ENCODE results near the gene LRRC18. TPM values are rescaled to one million over a fixed set of nuclear protein-coding genes. Genes with fewer than 3 reads are reported as not detected.

Gene LRRC18
- total and polyA plus RNA-seq, 10 of the 15 experiments (the other 5 are each of a cell fraction or from before 2014, with no cell fraction given) = 0.16 to 0.47 (median 0.24) TPM; not detected in 6

DNA sequence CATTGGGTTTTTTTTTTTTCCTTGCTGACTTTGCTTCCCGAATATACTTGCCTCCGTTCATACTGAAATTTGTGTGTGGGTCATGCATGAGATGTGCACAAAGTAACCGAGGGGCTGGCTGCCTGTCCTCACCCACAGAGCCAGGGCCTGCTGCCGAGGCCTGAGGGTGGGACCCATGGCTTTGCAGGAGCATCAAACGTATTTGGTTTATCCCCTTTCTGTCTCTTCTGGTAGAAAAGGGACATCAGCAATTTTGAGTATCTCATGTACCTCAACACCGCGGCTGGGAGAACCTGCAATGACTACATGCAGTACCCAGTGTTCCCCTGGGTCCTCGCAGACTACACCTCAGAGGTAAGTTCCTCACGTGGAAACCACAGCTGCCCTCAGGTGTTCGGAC is 3.5 kb upstream of the LRRC18 start:
- peaks cover 17 to 20% of the 10 kb centered on the region in 2 experiments for H3K36me3 ChIP-seq (ENCODE audit: control insufficient read depth in 2 of 2, insufficient read depth in 2 of 2, low read length in 1 of 2)
- in situ Hi-C loops (cut with MboI) (no loop called here), intact Hi-C loops (cut with micrococcal nuclease; ENCODE audit: unreplicated experiment) (no loop called here)
- H3K27ac ChIP-seq (ENCODE audit: control insufficient read depth, insufficient read depth) = no peak overlapping the region
- TF ChIP-seq ZNF217 (IDR thresholded peaks at IDR 0.05) (no peak), BCL11A (IDR thresholded peaks at IDR 0.05; ENCODE audit: low read depth, low read length) (no peak), CREB1 (IDR thresholded peaks at IDR 0.05; ENCODE audit: low read depth) (no peak), JUND (IDR thresholded peaks at IDR 0.05; ENCODE audit: low read depth, low read length) (no peak), SMC3 (IDR thresholded peaks at IDR 0.05; ENCODE audit: borderline replicate concordance, low read length) (no peak), TARDBP (IDR thresholded peaks at IDR 0.05; ENCODE audit: borderline replicate concordance) (no peak)
- TF ChIP-seq, protein P1, sequence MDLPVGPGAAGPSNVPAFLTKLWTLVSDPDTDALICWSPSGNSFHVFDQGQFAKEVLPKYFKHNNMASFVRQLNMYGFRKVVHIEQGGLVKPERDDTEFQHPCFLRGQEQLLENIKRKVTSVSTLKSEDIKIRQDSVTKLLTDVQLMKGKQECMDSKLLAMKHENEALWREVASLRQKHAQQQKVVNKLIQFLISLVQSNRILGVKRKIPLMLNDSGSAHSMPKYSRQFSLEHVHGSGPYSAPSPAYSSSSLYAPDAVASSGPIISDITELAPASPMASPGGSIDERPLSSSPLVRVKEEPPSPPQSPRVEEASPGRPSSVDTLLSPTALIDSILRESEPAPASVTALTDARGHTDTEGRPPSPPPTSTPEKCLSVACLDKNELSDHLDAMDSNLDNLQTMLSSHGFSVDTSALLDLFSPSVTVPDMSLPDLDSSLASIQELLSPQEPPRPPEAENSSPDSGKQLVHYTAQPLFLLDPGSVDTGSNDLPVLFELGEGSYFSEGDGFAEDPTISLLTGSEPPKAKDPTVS (IDR thresholded peaks at IDR 0.05; ENCODE audit: low read depth, low read length) = no peak
- POLR2A ChIA-PET = no interaction called here
- H2AFZ ChIP-seq (ENCODE audit: control insufficient read depth, low read depth, low read length) = no peak overlapping the region
- H4K20me1 ChIP-seq (ENCODE audit: control insufficient read depth, insufficient read depth) = no peaks in the 10 kb centered on the region
- no peaks in the 10 kb centered on the region for H3K27me3 ChIP-seq (replicated peaks in 1 of 2; ENCODE audit: control insufficient read depth in 2 of 2, insufficient read depth in 2 of 2, low read length in 1 of 2)
- DNase-seq (ENCODE audit: low read depth, low spot score) = no peak
- SMC1A ChIA-PET (ENCODE audit: uncharacterized antibody, unreplicated experiment) = no interaction called here
- FAIRE-seq = no peak
- CTCF ChIA-PET = no interaction called here
- no peaks in the 10 kb centered on the region for H3K79me2 ChIP-seq (ENCODE audit: control insufficient read depth, insufficient read depth, low read length)
- BruUV-seq (replicated peaks) = no TSS peak
- H3K4me1 ChIP-seq (ENCODE audit: control insufficient read depth, insufficient read depth, low read length) = no peaks in the 10 kb centered on the region
- H3K9me3 ChIP-seq (replicated peaks; ENCODE audit: control insufficient read depth, insufficient read depth, low read length) = no peaks in the 10 kb centered on the region
- WGBS (ENCODE audit: insufficient coverage, insufficient replicate concordance, low lambda C conversion rate, missing lambda C conversion rate) = 92% methylated on average over 10 of the region's 10 CpGs
- no peak overlapping the region for H3K4me3 ChIP-seq
- no peak for ATAC-seq
- no peak overlapping the region for H3K4me2 ChIP-seq (ENCODE audit: control insufficient read depth, insufficient read depth)
- RAD21 ChIA-PET (ENCODE audit: unreplicated experiment) = no interaction called here
- H3K9ac ChIP-seq (ENCODE audit: control insufficient read depth, insufficient read depth, low read length) = no peak overlapping the region
